Measurements from ENCODE around the gene SMG6. TPM values are rescaled to one million over a fixed set of nuclear protein-coding genes. Genes with fewer than 3 reads are reported as not detected.
A peak's percentile ranks its signal among the peaks of the same experiment; 100 is the strongest.

The SMG6 gene
- total RNA-seq, 1 experiment from 2014 or later = 13.5 TPM

DNA sequence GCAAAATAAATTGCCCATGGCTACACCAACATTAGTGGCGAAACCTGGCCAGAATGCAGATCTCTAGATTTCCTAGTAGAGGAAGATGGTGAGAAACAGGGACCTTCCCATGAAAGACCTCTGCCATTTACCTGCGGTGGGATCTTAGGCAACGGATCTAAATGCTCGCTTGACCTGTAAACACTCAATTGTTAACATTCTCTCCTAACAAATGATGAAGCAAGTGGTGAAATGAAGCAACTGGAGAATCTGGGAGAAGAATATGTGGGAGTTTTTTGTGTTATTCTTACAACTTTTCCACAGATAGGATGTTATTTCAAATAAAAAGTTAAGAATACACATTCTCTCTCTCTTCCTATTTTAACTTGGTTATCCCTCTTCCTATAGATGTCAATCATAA is 56.6 kb downstream of the SMG6 start:
- Mint-ChIP-seq H3K36me3 (ENCODE audit: insufficient read depth, unreplicated experiment) (peaks cover 2% of the 10 kb centered on the region), H3K4me1 (ENCODE audit: low read depth, unreplicated experiment) (no peaks in the 10 kb centered on the region), H3K9me3 (ENCODE audit: low read depth, unreplicated experiment) (no peaks in the 10 kb centered on the region), H3K27me3 (ENCODE audit: unreplicated experiment) (no peaks in the 10 kb centered on the region), H3K4me3 (ENCODE audit: low read depth, unreplicated experiment) (no peak overlapping the region), H3K27ac (ENCODE audit: unreplicated experiment) (no peak overlapping the region)
- DNase-seq = no peak
- intact Hi-C loops (cut with micrococcal nuclease; ENCODE audit: unreplicated experiment) = no loop called here
- CTCF ChIA-PET = no interaction called here
- BruUV-seq (replicated peaks) = no TSS peak
- TF ChIP-seq, protein P1, sequence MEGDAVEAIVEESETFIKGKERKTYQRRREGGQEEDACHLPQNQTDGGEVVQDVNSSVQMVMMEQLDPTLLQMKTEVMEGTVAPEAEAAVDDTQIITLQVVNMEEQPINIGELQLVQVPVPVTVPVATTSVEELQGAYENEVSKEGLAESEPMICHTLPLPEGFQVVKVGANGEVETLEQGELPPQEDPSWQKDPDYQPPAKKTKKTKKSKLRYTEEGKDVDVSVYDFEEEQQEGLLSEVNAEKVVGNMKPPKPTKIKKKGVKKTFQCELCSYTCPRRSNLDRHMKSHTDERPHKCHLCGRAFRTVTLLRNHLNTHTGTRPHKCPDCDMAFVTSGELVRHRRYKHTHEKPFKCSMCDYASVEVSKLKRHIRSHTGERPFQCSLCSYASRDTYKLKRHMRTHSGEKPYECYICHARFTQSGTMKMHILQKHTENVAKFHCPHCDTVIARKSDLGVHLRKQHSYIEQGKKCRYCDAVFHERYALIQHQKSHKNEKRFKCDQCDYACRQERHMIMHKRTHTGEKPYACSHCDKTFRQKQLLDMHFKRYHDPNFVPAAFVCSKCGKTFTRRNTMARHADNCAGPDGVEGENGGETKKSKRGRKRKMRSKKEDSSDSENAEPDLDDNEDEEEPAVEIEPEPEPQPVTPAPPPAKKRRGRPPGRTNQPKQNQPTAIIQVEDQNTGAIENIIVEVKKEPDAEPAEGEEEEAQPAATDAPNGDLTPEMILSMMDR (IDR thresholded peaks at IDR 0.05; ENCODE audit: unreplicated experiment) = no peak

DNA sequence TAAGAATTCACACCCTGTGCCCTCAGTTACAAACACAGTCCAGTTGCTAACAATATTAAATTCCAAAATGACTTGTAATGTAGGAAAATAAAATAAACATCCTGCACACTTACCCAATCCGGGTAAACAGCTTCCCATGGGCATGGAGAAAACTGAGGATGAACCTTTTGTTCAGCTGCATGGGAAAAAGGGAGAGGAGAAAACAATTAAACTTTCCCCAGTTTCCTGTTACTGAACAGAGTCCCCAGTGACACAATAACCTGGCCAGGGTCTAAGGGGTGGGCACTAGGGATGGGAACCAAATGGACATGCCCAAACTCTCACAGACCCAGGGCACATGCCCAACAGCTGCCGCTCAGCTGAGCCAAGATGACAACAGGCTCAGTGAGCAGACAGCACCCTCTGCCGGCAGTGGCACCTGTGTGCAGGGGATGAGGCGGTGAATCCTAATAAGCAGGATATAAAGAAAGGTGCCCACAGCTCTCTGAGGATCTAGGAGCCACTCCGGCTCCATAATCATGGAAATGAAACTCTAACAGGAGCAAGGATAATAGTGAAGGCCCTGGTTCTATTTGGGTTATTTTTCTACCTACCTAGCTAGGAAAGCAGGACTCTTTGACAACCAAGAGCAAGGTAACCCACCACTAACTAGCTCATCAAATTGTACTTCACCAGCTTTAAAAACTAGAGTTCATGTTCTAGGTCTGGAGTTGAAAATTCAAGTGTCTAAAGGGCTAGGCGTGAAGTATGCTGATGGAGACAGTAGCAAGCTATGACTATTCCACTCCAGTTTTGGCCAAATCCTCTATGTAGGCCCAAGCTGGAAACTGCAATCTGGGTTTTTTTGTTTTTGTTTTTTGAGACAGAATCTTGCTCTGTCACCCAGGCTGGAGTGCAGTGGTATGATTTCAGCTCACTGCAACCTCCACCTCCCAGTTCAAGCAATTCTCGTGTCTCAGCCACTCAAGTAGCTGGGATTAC is 58.8 kb downstream of the SMG6 start:
- no peaks in the 10 kb centered on the region for H3K9me3 Mint-ChIP-seq (ENCODE audit: low read depth, unreplicated experiment)
- TF ChIP-seq, protein P1 (IDR thresholded peaks at IDR 0.05; ENCODE audit: unreplicated experiment) = peak; percentile 82
- peaks cover 6% of the 10 kb centered on the region for H3K36me3 Mint-ChIP-seq (ENCODE audit: insufficient read depth, unreplicated experiment)
- BruUV-seq (replicated peaks) = no TSS peak
- H3K27me3 Mint-ChIP-seq (ENCODE audit: unreplicated experiment) = no peaks in the 10 kb centered on the region
- intact Hi-C loops (cut with micrococcal nuclease; ENCODE audit: unreplicated experiment) = loop anchor here (1.0 kb wide), 1 partner anchor 187 kb away; no protein-coding TSS in a partner anchor
- H3K4me3 Mint-ChIP-seq (ENCODE audit: low read depth, unreplicated experiment) = no peak overlapping the region
- peak; percentile 76 for DNase-seq
- CTCF ChIA-PET = interaction anchor here (0.5 to 3.2 kb wide), 10 partner anchors 24 to 336 kb away, joined by 3 to 22 read pairs (median 3); partner anchors contain the start of genes HIC1, SMG6 and SRR
- H3K4me1 Mint-ChIP-seq (ENCODE audit: low read depth, unreplicated experiment) = no peaks in the 10 kb centered on the region
- no peak overlapping the region for H3K27ac Mint-ChIP-seq (ENCODE audit: unreplicated experiment)

DNA sequence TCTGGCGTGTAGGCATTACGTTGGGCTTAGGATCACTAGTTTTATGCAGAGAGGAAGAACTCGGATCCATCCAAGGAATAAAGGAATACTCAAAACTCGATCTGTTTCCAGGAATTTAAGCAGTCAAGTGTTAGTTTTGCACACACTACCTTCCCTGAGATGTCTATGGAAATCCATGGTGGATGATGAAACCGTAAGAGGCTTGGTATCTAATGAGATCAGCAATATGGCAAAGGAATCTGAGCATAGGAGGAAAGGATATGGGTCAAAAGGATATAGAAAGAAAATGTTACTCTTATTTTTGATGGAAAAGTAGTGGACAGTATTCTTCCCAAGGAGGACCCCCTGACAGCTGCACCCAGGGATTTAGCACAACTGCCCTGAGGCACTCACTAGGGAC is 59.6 kb downstream of the SMG6 start:
- intact Hi-C loops (cut with micrococcal nuclease; ENCODE audit: unreplicated experiment) = loop anchor here (1.0 kb wide), 1 partner anchor 186 kb away; no protein-coding TSS in a partner anchor
- Mint-ChIP-seq H3K4me3 (ENCODE audit: low read depth, unreplicated experiment) (no peak overlapping the region), H3K4me1 (ENCODE audit: low read depth, unreplicated experiment) (no peaks in the 10 kb centered on the region), H3K9me3 (ENCODE audit: low read depth, unreplicated experiment) (no peaks in the 10 kb centered on the region), H3K27me3 (ENCODE audit: unreplicated experiment) (no peaks in the 10 kb centered on the region), H3K36me3 (ENCODE audit: insufficient read depth, unreplicated experiment) (peaks cover 6% of the 10 kb centered on the region), H3K27ac (ENCODE audit: unreplicated experiment) (no peak overlapping the region)
- TF ChIP-seq, protein P1 (IDR thresholded peaks at IDR 0.05; ENCODE audit: unreplicated experiment) = no peak
- no peak for DNase-seq
- no TSS peak for BruUV-seq (replicated peaks)
- CTCF ChIA-PET = interaction anchor here (0.9 to 3.2 kb wide), 5 partner anchors 172 to 335 kb away, joined by 3 to 22 read pairs (median 7); partner anchors contain the start of gene HIC1

DNA sequence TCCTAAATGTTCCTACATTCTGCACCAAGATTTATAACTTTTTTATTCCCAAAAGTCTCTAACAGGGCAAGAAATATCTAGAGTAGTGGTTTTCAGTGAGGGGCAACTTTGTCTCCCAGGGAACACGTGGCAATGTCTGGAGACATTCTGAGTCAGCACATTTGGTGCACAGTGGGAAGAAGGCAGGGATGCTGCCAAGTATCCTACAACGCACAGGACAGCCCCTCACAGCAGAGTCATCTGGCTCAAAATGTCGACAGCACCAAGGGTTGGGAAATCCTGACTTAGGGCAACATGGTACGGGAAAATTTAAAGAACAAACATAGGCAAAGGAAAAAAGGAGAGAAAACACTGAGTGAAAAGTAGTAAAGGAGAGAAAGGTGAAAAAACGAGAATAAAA is 61.8 kb downstream of the SMG6 start:
- Mint-ChIP-seq H3K4me1 (ENCODE audit: low read depth, unreplicated experiment) (no peaks in the 10 kb centered on the region), H3K9me3 (ENCODE audit: low read depth, unreplicated experiment) (no peaks in the 10 kb centered on the region), H3K27me3 (ENCODE audit: unreplicated experiment) (no peaks in the 10 kb centered on the region), H3K36me3 (ENCODE audit: insufficient read depth, unreplicated experiment) (peaks cover 6% of the 10 kb centered on the region), H3K4me3 (ENCODE audit: low read depth, unreplicated experiment) (no peak overlapping the region), H3K27ac (ENCODE audit: unreplicated experiment) (no peak overlapping the region)
- no peak for DNase-seq
- intact Hi-C loops (cut with micrococcal nuclease; ENCODE audit: unreplicated experiment) = no loop called here
- TF ChIP-seq, protein P1 (IDR thresholded peaks at IDR 0.05; ENCODE audit: unreplicated experiment) = no peak
- BruUV-seq (replicated peaks) = no TSS peak
- CTCF ChIA-PET = no interaction called here
